Measurements from ENCODE around the gene POU2AF1.

POU2AF1 gene

GRCh38 chr11:111386611-111387150 is 7.6 kb upstream of the POU2AF1 start:
- no peak for DNase-seq (ENCODE audit: low spot score)

- no peak for DNase-seq (ENCODE audit: low spot score)
Measured at GRCh38 chr11:111384494-111384893, 5.4 kb upstream of the POU2AF1 start.

GRCh38 chr11:111382451-111382850 is 3.4 kb upstream of the POU2AF1 start:
- DNase-seq (ENCODE audit: low spot score): no peak

- no peak for DNase-seq (ENCODE audit: low spot score)
Measured at GRCh38 chr11:111379602-111380136, 594 bp upstream of the POU2AF1 start.

DNA sequence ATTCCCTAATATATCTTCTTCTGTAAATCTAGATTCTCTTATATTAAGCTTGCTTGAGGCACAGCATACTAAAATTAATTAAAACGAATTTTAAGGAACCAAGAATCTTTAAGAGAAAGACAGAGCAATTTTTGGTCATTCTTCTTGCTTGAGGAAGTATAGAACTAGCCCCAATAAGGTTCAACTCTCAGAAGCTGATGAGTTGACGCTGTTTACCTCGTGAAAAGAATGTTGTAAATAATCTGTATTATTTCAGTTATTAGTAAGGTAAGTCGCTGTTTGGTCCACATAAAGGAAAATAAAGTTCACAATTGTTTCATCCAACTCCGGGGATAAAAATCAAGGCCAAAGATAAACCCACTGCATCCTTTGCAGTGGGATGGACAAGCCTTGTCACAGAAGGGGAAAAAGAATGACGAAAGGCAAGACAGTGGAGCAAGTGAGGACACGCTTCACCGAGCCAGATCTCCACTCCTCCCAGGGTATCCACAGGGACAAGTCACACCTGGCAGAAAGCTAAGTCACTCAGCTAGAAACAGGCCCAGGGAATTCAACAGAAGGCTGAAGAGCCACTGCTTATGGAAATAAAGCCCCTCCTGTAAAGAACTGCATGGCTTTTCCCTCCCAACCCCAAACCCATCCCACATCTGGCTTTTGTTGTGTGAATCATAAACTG is 752 bp downstream of the POU2AF1 start:
- DNase-seq (ENCODE audit: low spot score): no peak

DNA sequence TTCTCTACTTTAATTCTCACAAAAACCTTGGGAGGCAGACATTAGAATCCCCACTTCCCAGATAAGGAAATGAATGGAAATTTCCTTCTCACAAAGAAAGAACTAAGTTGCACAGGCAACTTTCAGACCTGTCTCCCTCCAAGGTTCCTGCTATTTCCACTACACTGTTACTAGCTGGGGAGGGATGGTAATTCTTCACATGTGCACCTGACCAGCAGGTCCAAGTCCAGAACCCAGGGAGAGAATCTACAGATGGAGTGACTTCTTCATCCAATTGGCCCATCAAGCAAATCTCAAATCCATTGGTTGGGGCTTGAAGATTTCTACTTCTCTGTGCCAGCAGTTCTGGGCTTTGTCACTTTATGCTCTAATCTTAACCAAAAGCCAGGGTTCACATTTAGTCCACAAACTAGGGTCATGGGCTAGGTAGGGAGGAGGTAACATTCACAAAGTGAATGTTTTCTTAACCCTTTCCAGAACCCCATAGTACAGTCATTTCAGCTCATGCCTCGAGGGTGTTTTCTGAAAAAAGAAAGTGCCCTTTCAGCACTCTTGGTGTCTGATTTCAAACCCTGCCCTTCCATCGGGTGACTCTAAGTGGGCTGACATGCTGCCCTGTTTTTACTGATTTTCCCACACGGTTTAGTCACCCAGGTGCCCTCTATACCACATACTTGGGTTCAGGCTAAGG is 2.7 kb downstream of the POU2AF1 start:
- no peak for DNase-seq (ENCODE audit: low spot score)

DNA sequence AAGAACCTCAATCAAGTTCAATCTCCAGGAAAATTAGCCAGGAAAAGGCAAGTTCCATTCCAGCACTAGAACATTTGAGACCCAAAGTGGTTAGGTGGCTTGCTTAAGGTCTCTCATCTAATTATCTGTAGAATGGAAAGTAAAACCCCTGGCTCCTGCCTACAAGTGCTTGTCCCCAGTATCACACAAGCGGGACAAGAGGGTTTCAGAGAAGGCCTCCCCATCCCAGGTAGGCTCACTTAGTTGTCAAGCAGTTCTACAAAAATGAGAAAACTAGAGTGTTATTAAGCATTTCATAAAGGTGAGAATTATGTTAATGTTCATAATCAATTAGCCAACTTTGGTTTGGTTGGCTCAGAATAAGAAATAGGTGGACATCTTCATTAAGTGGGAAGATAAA is 5.5 kb downstream of the POU2AF1 start:
- DNase-seq (ENCODE audit: low spot score): no peak

GRCh38 chr11:111372538-111372937 is 6.5 kb downstream of the POU2AF1 start:
- no peak for DNase-seq (ENCODE audit: low spot score)

DNA sequence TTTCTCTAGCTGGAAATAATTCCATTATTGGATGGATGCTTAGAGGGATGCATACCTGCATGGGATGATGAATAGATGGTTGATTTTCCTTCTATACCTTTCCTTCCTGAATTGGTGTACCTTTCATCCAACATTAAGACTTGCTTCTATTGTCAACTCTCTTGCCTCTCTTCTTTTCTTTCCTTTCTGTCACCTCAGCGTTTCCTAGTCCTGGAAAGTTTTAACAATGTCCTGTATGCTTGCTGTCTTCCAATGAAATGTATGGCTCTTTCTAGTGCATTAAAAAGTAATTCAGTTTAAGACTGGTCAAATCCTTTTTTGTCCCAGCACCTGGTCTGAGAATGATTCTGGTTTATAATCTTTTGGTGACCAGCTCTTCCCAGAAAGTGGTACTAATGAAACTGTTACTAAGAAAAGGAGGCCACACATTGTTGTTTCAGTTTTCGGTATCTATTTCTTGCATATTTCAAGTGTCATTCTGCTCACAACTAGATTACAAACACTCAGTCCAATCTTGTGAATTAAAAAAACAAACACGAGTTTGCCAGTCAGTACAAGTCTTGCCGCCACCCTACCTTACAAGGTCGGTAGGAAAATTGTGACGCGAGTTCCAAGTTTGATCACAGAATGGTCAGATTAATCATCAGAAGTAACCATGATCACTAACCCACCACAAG is 8.0 kb downstream of the POU2AF1 start:
- no peak for DNase-seq (ENCODE audit: low spot score)

DNA sequence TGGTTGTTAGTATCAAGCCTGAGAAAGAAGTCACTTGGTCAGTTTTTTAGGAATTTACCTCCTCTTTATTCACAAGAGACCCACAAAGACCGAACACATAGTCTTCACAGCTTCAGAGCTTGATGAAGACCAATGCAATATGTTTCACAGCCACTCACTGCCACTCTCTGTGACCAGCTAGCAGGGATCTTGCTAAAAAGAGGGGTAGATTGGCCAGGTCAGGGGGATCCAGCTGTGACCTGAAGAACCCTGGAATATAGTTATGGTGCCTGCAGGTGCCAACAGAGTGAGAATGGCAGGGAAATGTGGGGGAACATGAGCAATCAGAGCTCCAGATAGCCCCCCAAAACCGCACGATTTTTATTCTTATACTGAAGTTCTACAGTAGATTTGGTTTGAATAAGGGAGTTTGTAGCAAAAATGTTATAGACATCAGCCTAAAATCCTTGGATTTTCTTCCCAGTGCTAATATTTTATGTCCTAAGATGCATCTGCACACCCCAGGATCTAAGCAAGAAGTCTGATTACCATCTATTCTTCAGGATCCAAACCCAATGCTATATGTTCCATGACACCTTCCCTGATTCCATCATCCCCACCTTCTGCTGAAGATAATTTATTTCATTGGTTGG is 8.7 kb downstream of the POU2AF1 start:
- DNase-seq (ENCODE audit: low spot score): no peak

DNA sequence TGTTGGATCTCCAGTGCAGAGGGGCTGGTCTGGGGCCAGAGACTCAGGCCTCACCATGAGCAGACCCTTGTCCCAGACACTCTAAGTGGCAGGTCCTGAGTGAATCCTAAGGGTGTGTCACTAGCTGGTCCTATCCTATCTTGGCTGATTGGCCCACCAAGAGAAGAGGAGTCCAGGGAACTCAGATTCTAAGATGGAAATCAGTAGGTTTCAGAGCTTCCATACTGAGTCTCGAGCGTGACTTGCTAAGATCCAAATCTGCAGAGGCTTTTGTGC is 10.9 kb downstream of the POU2AF1 start:
- DNase-seq (ENCODE audit: low spot score): no peak

GRCh38 chr11:111367411-111368284 is 11.4 kb downstream of the POU2AF1 start:
- DNase-seq (ENCODE audit: low spot score): no peak

DNA sequence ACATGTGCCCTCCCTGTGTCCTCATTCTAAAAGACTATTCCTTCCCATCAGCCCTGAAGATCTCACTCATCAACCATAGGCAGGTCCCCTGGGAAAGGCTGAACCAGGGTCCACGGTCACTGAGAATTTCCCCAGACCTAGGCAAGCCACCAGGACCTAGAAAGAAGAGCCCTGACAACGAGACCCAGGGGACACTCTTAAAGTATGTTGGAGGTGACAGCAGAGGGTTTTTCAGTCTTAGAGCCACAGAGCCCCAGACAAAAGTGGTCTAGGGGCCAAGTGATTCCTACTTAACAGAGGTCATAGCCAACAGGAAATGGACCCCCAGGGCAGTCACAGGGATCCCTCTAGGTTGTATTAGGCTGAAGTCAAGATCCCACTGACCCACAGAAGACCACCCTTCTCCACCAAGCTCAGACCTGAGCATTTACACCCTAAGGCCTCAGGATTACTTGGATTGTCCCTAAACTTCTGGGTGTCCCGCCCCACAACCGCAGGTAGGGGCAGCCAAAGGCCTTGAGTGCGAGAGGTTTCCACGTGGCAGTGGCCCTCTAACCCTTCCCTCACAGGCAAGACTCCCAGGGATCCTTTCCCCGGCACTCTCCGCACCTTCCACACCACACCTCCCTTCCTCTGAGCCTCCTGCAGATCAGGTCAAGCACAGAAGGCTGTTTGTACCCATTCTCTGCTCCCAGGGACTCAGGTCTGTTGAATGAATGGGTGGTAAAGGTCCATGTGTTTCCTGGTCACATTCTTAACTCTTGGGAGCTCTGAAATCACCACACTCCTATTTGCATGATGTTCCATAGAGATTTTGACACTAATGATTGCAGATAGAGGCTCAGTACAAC is 12.3 kb downstream of the POU2AF1 start:
- DNase-seq (ENCODE audit: low spot score): no peak

- DNase-seq (ENCODE audit: low spot score): no peak
Measured at GRCh38 chr11:111365722-111366559, 13.1 kb downstream of the POU2AF1 start.

GRCh38 chr11:111364503-111364902 is 14.6 kb downstream of the POU2AF1 start:
- DNase-seq (ENCODE audit: low spot score): no peak

DNA sequence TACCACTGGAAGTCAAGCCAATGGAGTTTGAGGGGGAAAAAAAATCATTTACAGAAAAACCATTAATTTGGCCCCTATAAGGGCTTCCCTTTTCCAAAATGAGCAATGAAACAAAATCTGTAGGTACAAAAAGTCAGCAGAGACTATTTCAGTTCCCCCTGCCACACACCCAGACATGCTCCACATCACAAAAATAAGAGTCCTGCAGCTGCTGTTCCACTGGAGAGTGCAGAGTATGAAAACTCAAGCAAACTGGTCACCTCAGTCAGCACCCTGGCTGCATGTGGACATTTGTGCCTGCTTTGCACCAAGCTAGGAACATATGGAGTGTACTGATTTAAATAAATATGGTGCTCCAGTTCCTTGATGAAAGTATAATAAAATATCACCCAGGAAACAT is 15.1 kb downstream of the POU2AF1 start:
- DNase-seq (ENCODE audit: low spot score): no peak

- no peak for DNase-seq (ENCODE audit: low spot score)
Measured at GRCh38 chr11:111362887-111363411, 16.1 kb downstream of the POU2AF1 start.

DNA sequence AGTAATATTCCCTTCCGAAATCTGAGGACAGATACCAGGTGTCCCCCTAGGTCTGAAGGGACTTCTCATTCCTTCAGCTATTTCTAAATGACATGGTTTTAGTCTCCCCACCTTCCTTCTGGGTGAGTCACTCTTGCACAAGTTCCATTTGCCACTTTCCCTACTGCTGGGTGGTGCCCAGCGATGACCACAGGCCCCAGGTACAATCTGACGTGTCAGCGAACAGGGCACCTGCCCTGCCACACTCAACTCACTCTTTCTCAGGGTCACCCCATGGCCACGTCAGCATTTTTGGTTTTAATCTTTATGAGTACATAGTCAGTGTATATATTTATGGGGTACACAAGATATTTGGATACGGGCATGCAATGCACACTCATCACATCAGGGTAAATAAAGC is 17.2 kb downstream of the POU2AF1 start:
- DNase-seq (ENCODE audit: low spot score): no peak

- DNase-seq (ENCODE audit: low spot score): no peak
Measured at GRCh38 chr11:111361052-111361801, 17.8 kb downstream of the POU2AF1 start.

Data from CD4-positive, alpha-beta T cell treated with Interleukin-15 for 4 hours (primary cell).